Left ventricle myocardium inferior (tissue), 1 donor: ENCODE results near the gene VIT. TPM values are rescaled to one million over a fixed set of nuclear protein-coding genes. Genes with fewer than 3 reads are reported as not detected.

Experiments
- DNase-seq: peaks from one replicate; pipeline ENCODE4 v3.0.0-alpha.2; 2020
- H3K27ac ChIP-seq: fragments of 200-600 bp; replicated peaks from 2 replicates; pipeline ENCODE4 v1.8.0; 2021
- H3K27me3 ChIP-seq: fragments of 200-600 bp; 2 replicates; pipeline ENCODE4 v1.8.0; 2021; ENCODE audit warnings: low read depth
- H3K36me3 ChIP-seq: fragments of 200-600 bp; 2 replicates; pipeline ENCODE4 v1.8.0; 2021
- H3K4me1 ChIP-seq: fragments of 200-600 bp; 2 replicates; pipeline ENCODE4 v1.8.0; 2021
- H3K4me3 ChIP-seq: fragments of 200-600 bp; 2 replicates; pipeline ENCODE4 v1.8.0; 2021; ENCODE audit warnings: mild to moderate bottlenecking, moderate library complexity
- H3K9me3 ChIP-seq: fragments of 200-600 bp; replicated peaks from 2 replicates; pipeline ENCODE4 v1.8.0; 2021
- CTCF ChIP-seq: fragments of 200-600 bp; IDR thresholded peaks from 2 replicates; pipeline ENCODE4 v1.8.0; 2021; ENCODE audit warnings: antibody characterized with exemption, mild to moderate bottlenecking, borderline replicate concordance
- intact Hi-C: fragments of 100-400 bp; cut with micrococcal nuclease; formaldehyde crosslinking; loops from one replicate; pipeline ENCODE4 v1.11.0; 2022
- total RNA-seq: library from RNA; stranded (reverse); fragmentation: NEBNext Ultra II Directional; extraction: Animal tissue kit (Norgen Biotek cat#: 25700); gene quantifications from one replicate; pipeline ENCODE4 v1.2.1, GENCODE V29; 2021
- donor health status: DM: no; HTN: yes; CAD: no; lungs with severe emphysema.

The VIT gene
- total RNA-seq, 1 donor from 2014 or later = 8.5 TPM

DNA sequence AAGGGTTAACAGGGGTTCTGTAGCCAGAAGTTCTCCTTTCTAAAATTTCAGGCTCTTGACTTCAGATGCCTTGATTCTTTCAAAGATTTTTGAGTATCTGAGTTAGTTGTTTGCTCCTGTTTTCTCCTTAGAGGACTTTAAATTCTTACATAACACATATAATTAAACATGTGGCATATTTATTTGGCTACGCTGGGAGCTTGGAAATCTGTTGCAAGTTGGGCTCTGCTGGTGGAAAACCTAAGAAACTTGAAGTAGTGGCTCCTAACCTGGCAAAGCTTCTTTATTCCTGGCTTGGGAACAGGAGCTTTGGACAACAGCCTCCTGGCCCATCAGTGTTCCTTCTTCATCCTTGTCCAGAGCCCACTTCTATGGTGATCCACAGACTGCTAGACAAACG, 72.6 kb downstream of the VIT start:
- intact Hi-C loops = no loop called here
- TF ChIP-seq CTCF = no peak
- DNase-seq = no peak
- H3K4me3 ChIP-seq = no peak overlapping the region
- H3K27me3 ChIP-seq = peaks cover 13% of the 10 kb centered on the region
- no peaks in the 10 kb centered on the region for H3K36me3 ChIP-seq
- no peaks in the 10 kb centered on the region for H3K9me3 ChIP-seq
- no peak overlapping the region for H3K27ac ChIP-seq
- H3K4me1 ChIP-seq = no peaks in the 10 kb centered on the region

DNA sequence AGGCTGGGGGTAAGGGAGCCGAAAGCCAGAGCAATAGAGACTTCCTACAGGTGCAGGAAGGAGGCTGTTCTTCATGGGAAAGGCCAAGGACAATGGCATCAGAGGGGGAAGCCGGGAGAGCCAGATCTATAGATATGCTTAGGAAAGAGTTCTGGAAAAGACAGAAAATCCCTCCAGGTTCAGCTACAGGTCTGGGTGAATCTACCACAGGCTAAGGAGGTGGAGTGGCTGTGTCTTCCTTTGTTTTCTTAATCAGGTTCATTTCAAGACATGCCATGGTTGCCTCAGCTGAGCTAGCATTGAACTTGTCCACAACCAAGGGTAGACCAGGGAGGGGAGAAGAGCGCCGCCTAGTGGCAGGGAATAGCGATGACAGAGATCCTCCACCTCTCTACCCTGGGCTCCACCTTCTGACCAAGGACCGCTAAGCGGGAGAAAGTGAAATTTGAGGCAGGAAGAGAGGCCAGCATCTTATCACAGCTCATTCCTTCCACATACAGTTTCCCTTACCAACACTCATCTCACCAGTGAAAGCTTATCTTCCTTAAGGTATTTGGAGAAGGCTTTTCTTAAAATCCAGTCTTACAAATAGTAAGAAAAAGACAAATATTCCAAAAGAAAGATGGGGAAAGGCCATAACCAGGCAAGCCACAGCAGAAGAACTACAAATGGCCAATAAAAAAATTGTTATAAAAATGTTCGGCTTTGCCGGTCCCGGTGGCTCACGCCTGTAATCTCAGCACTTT, 74.2 kb downstream of the VIT start:
- Histone ChIP-seq H3K36me3 (no peaks in the 10 kb centered on the region), H3K27me3 (peaks cover 10% of the 10 kb centered on the region), H3K27ac (no peak overlapping the region), H3K4me1 (no peaks in the 10 kb centered on the region), H3K9me3 (no peaks in the 10 kb centered on the region), H3K4me3 (no peak overlapping the region)
- intact Hi-C loops = no loop called here
- no peak for DNase-seq
- peak; percentile 53 for TF ChIP-seq CTCF

DNA sequence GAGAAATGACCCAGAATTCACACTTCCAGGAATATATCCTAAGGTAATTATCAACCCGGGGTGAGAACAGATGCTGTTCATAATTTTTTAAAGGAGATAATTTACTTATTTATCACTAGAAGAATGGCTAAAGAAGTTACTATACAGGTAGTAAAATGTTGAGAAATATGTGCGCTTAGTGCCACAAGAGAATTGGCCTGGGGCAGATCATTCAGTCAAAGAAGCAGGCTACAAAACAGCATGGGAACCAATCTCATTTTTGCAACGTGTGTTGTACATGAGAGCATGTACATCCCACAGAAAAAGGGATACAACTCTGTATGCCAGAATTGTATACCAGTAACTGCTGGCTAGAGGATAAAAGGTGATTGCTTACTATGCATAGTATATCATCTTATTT, 75.2 kb downstream of the VIT start:
- no peak for TF ChIP-seq CTCF
- Histone ChIP-seq H3K9me3 (no peaks in the 10 kb centered on the region), H3K27me3 (peaks cover 3% of the 10 kb centered on the region), H3K36me3 (no peaks in the 10 kb centered on the region), H3K27ac (no peak overlapping the region), H3K4me1 (no peaks in the 10 kb centered on the region), H3K4me3 (no peak overlapping the region)
- intact Hi-C loops = no loop called here
- DNase-seq = no peak

GRCh38 chr2:36773947-36774346, 77.4 kb downstream of the VIT start:
- TF ChIP-seq CTCF = no peak
- DNase-seq = no peak
- no peak overlapping the region for H3K27ac ChIP-seq
- H3K4me3 ChIP-seq = no peak overlapping the region
- H3K36me3 ChIP-seq = no peaks in the 10 kb centered on the region
- H3K27me3 ChIP-seq = peaks cover 3% of the 10 kb centered on the region
- H3K4me1 ChIP-seq = peaks cover 8% of the 10 kb centered on the region
- H3K9me3 ChIP-seq = no peaks in the 10 kb centered on the region
- intact Hi-C loops = no loop called here

- peaks cover 18% of the 10 kb centered on the region for H3K4me1 ChIP-seq
- no peaks in the 10 kb centered on the region for H3K36me3 ChIP-seq
- peaks cover 1% of the 10 kb centered on the region for H3K27me3 ChIP-seq
- DNase-seq = no peak
- no peak overlapping the region for H3K4me3 ChIP-seq
- no peaks in the 10 kb centered on the region for H3K9me3 ChIP-seq
- TF ChIP-seq CTCF = no peak
- H3K27ac ChIP-seq = no peak overlapping the region
- intact Hi-C loops = no loop called here
Observed at GRCh38 chr2:36775261-36775660, 78.8 kb downstream of the VIT start.
